Endothelial cell of umbilical vein (primary cell): ENCODE results near the gene ZMYND11. TPM values are rescaled to one million over a fixed set of nuclear protein-coding genes. Genes with fewer than 3 reads are reported as not detected.

Source experiments
- BruUV-seq: library from RNA; stranded (reverse); fragments of 400-500 nt; replicated peaks from 2 replicates; lab custom pipeline; 2021; lab: Mats Ljungman, UMichigan
- CTCF ChIA-PET: fragments of 300-600, 350-600 bp; sonication (Branson Sonifier 250); formaldehyde crosslinking; loops from one replicate; lab custom pipeline; 2021; ENCODE audit warnings: antibody characterized with exemption, inconsistent platforms; lab: Charles Lee
- POLR2A ChIA-PET: fragments of 300-600, 350-600 bp; sonication (Branson Sonifier 250); formaldehyde crosslinking; loops from one replicate; lab custom pipeline; 2021; ENCODE audit warnings: antibody characterized with exemption, inconsistent platforms; lab: Charles Lee
- DNase-seq: peaks from one replicate; pipeline ENCODE4 v3.0.0-alpha.2; 2011; ENCODE audit warnings: low read depth, low spot score
- FAIRE-seq: peaks from 2 replicates; lab custom pipeline; 2011; peaks lifted over from hg19 to GRCh38; lab: Jason Lieb, UNC
- H2AFZ ChIP-seq: 2 replicates; pipeline ENCODE4 v1.6.0; 2012; ENCODE audit warnings: low read depth, low read length, control low read depth, inconsistent platforms
- H3K27ac ChIP-seq: 2 replicates; pipeline ENCODE4 v1.5.1; 2011; ENCODE audit warnings: low read depth, mild to moderate bottlenecking, control low read depth, low read length, moderate library complexity; ENCODE audit not compliant: insufficient read depth
- H3K27me3 ChIP-seq, 2 experiments: 2 replicates each; pipeline versions ENCODE4 v1.6.0 to v1.6.1; 2011; ENCODE audit warnings: low read length in 2 of 2, mixed read lengths in 1 of 2; ENCODE audit not compliant: control insufficient read depth in 2 of 2, insufficient read depth in 2 of 2
- H3K36me3 ChIP-seq, 2 experiments: 2 replicates in 1 of 2; 3 replicates in 1 of 2; pipeline ENCODE4 v1.5.1; 2011; ENCODE audit warnings: low read length in 2 of 2, mild to moderate bottlenecking in 1 of 2, moderate library complexity in 1 of 2; ENCODE audit not compliant: control insufficient read depth in 2 of 2, insufficient read depth in 2 of 2; ENCODE audit errors: extremely low read depth in 1 of 2
- H3K4me1 ChIP-seq: 3 replicates; pipeline ENCODE4 v1.5.1; 2011; ENCODE audit warnings: mild to moderate bottlenecking, low read length; ENCODE audit not compliant: control insufficient read depth, insufficient read depth; ENCODE audit errors: extremely low read depth
- H3K4me2 ChIP-seq: 2 replicates; pipeline ENCODE4 v1.6.1; 2011; ENCODE audit warnings: low read length, control low read depth, mixed read lengths; ENCODE audit not compliant: insufficient read depth
- H3K4me3 ChIP-seq, 3 experiments: fragments of 200-600 bp in 1 of 3; sonication (generic), shearing (Covaris generic) in 1 of 3; replicated peaks in 1 of 3; 2 replicates each; pipeline ENCODE4 v1.5.1; 2011 to 2016; ENCODE audit warnings: control low read depth in 3 of 3, low read length in 3 of 3, mild to moderate bottlenecking in 2 of 3, inconsistent platforms in 1 of 3, low read depth in 1 of 3, moderate library complexity in 1 of 3; ENCODE audit not compliant: insufficient read depth in 1 of 3
- H3K79me2 ChIP-seq: 2 replicates; pipeline ENCODE4 v1.6.0; 2012; ENCODE audit warnings: low read length, inconsistent platforms; ENCODE audit not compliant: control insufficient read depth, insufficient read depth
- H3K9ac ChIP-seq: replicated peaks from 2 replicates; pipeline ENCODE3; 2011; ENCODE audit warnings: low read length, control low read depth; ENCODE audit not compliant: insufficient read depth; ENCODE audit errors: extremely low read depth
- H3K9me1 ChIP-seq: replicated peaks from 3 replicates; pipeline ENCODE4 v1.6.0; 2011; ENCODE audit warnings: mild to moderate bottlenecking, low read length; ENCODE audit not compliant: control insufficient read depth, insufficient read depth; ENCODE audit errors: extremely low read depth
- H3K9me3 ChIP-seq: replicated peaks from 2 replicates; pipeline ENCODE4 v1.5.1; 2012; ENCODE audit warnings: low read length, inconsistent platforms; ENCODE audit not compliant: control insufficient read depth, insufficient read depth
- H4K20me1 ChIP-seq: replicated peaks from 2 replicates; pipeline ENCODE3; 2011; ENCODE audit warnings: mild to moderate bottlenecking, low read length; ENCODE audit not compliant: control insufficient read depth, insufficient read depth; ENCODE audit errors: extremely low read depth
- EZH2 ChIP-seq: IDR thresholded peaks from 2 replicates; pipeline ENCODE4 v1.6.1; 2012; ENCODE audit warnings: borderline replicate concordance, low read depth, mild to moderate bottlenecking, moderate library complexity, low read length, inconsistent platforms; ENCODE audit not compliant: severe bottlenecking
- FOS ChIP-seq: IDR thresholded peaks from 2 replicates; pipeline ENCODE4 v1.6.1; 2011; ENCODE audit warnings: mild to moderate bottlenecking, low read length, moderate library complexity, borderline replicate concordance; ENCODE audit not compliant: insufficient read depth
- GATA2 ChIP-seq: IDR thresholded peaks from 2 replicates; pipeline ENCODE4 v1.7.0; 2011; ENCODE audit warnings: low read depth, mild to moderate bottlenecking, moderate library complexity, mixed read lengths, low read length; ENCODE audit not compliant: insufficient read length, insufficient read depth
- JUN ChIP-seq: IDR thresholded peaks from 2 replicates; pipeline ENCODE4 v1.6.1; 2011; ENCODE audit warnings: borderline replicate concordance, low read depth; ENCODE audit not compliant: insufficient read length, insufficient read depth
- MYC ChIP-seq: IDR thresholded peaks from one replicate; pipeline ENCODE4 v1.6.1; 2011; ENCODE audit warnings: mild to moderate bottlenecking, low read depth, low read length
- POLR2A ChIP-seq: IDR thresholded peaks from 2 replicates; pipeline ENCODE4 v1.6.1; 2012; ENCODE audit warnings: low read depth, mild to moderate bottlenecking, control low read depth, low read length
- POLR2AphosphoS5 ChIP-seq: IDR thresholded peaks from 2 replicates; pipeline ENCODE4 v1.6.1; 2012; ENCODE audit warnings: low read depth, mild to moderate bottlenecking, control low read depth, low read length, moderate library complexity; ENCODE audit not compliant: insufficient read depth
- dilution Hi-C: fragments of 300-500 bp; cut with MboI; formaldehyde crosslinking; loops from one replicate; pipeline ENCODE4 v1.15.0; 2019; ENCODE audit warnings: low sequenced_read_pairs; ENCODE audit not compliant: extremely low pct_ligation_motif_present
- intact Hi-C: fragments of 100-400 bp; cut with micrococcal nuclease; formaldehyde crosslinking; loops from one replicate; pipeline ENCODE4 v1.10.0; 2022
- polyA plus RNA-seq, 4 experiments: library from polyadenylated mRNA; depleted of rRNA in 3 of 4; stranded (reverse) in 3 of 4; unstranded in 1 of 4; fragments of >200 nt; gene quantifications; 2 replicates each; pipeline versions ENCODE4 v1.2.1 to v1.2.3, GENCODE V29; 2011 to 2012; ENCODE audit warnings: missing spikeins in 1 of 4
- total RNA-seq: library from RNA; stranded (reverse); gene quantifications from 2 replicates; pipeline ENCODE4 v1.2.3, GENCODE V29; 2021
- TF ChIP-seq, protein P1 (sequence below): IDR thresholded peaks from 2 replicates; pipeline ENCODE4 v1.6.1; 2011; ENCODE audit not compliant: insufficient read depth, insufficient read length
- TF ChIP-seq, protein P2 (sequence below), 2 donors: IDR thresholded peaks; 1 replicate in 1 of 2; 2 replicates in 1 of 2; pipeline ENCODE4 v1.5.1; 2011; ENCODE audit warnings: low read length in 2 of 2, mild to moderate bottlenecking in 2 of 2, moderate library complexity in 2 of 2, control low read depth in 1 of 2, inconsistent platforms in 1 of 2, low read depth in 1 of 2; ENCODE audit not compliant: insufficient read depth in 1 of 2; ENCODE audit errors: extremely low read depth in 1 of 2

Gene ZMYND11
- total and polyA plus RNA-seq, 2 donors (not counting 3 experiments of a cell fraction or from before 2014, with no cell fraction given), result 17.0 to 56.0 TPM

DNA sequence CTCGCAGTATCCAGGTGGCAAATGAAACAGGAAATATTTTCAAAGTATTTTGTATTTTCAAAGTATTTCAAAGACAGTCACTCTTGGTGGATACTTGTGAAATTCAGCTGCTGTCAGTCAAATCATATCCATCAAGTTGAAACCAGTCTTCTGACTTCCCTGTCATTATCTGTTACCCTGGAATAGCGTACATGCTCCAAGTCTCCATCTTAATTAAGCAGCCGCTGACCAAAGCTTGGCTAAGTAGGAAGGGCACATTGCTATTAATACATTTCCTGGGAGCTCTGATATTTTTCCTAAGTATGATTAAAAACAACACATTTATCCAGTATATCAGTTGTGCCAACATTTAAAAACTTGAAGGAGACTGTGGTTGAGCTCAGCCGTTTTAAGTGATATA is 112.2 kb downstream of the ZMYND11 start:
- POLR2A ChIA-PET, result no interaction called here
- H3K4me1 ChIP-seq, result no peaks in the 10 kb centered on the region
- no peak overlapping the region for H3K4me3 ChIP-seq
- H3K27ac ChIP-seq, result no peak overlapping the region
- DNase-seq (no peak), FAIRE-seq (no peak)
- no peaks in the 10 kb centered on the region for H4K20me1 ChIP-seq
- H3K79me2 ChIP-seq, result no peaks in the 10 kb centered on the region
- no peak overlapping the region for H2AFZ ChIP-seq
- H3K4me2 ChIP-seq, result no peak overlapping the region
- BruUV-seq, result no TSS peak
- H3K27me3 ChIP-seq, result no peaks in the 10 kb centered on the region
- CTCF ChIA-PET, result interaction anchor here (1.5 kb wide), 1 partner anchor 17 kb away, joined by 5 read pairs; no protein-coding TSS in a partner anchor
- intact Hi-C loops, result no loop called here
- H3K9me1 ChIP-seq, result no peaks in the 10 kb centered on the region
- H3K9ac ChIP-seq, result no peak overlapping the region
- dilution Hi-C loops, result no loop called here
- H3K36me3 ChIP-seq, result peaks cover 20 to 25% of the 10 kb centered on the region in 2 experiments
- no peaks in the 10 kb centered on the region for H3K9me3 ChIP-seq
- no peak for TF ChIP-seq MYC
- TF ChIP-seq, protein P1, sequence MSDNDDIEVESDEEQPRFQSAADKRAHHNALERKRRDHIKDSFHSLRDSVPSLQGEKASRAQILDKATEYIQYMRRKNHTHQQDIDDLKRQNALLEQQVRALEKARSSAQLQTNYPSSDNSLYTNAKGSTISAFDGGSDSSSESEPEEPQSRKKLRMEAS, result no peak
- no peak for TF ChIP-seq GATA2
- no peak for TF ChIP-seq EZH2
- TF ChIP-seq, protein P2, sequence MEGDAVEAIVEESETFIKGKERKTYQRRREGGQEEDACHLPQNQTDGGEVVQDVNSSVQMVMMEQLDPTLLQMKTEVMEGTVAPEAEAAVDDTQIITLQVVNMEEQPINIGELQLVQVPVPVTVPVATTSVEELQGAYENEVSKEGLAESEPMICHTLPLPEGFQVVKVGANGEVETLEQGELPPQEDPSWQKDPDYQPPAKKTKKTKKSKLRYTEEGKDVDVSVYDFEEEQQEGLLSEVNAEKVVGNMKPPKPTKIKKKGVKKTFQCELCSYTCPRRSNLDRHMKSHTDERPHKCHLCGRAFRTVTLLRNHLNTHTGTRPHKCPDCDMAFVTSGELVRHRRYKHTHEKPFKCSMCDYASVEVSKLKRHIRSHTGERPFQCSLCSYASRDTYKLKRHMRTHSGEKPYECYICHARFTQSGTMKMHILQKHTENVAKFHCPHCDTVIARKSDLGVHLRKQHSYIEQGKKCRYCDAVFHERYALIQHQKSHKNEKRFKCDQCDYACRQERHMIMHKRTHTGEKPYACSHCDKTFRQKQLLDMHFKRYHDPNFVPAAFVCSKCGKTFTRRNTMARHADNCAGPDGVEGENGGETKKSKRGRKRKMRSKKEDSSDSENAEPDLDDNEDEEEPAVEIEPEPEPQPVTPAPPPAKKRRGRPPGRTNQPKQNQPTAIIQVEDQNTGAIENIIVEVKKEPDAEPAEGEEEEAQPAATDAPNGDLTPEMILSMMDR (IDR thresholded peaks at IDR 0.05; ENCODE audit: extremely low read depth in 1 of 2, insufficient read depth in 1 of 2, low read depth in 1 of 2, low read length in 2 of 2), result no peak
- TF ChIP-seq POLR2A, result no peak
- TF ChIP-seq JUN, result no peak
- TF ChIP-seq POLR2AphosphoS5, result no peak
- no peak for TF ChIP-seq FOS
